Hematopoietic multipotent progenitor cell treated with erythropoietin and hydrocortisone succinate and interleukin-3 and kit ligand, for 6 days (in vitro differentiated cells): ENCODE data around the gene LRRC38.
A peak's percentile ranks its signal among the peaks of the same experiment; 100 is the strongest.

Experiments used
- DNase-seq: peaks from one replicate; pipeline ENCODE4 v3.0.0-alpha.2; 2015

The LRRC38 gene

DNA sequence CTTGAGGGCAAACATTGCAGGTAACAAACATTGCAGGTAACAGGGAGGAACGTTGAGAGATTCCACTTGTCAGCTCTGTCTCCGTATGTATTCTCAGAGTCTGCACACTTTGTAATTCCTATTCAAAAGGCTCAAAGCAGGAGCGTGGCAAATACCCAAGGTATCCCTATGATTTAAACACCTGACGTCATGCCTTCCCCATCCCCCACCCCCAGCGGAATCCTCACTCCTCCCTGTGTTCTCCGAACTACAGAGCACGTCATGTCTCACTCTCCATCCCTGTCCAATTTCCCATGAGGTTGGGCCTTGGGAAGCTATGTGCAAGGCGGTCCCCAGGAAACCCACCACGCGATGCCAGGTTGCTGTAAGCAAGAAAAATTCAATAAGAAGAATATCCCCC, 2.8 kb upstream of the LRRC38 start:
- no peak for DNase-seq

- DNase-seq, result no peak
These were observed 1.0 kb upstream of the LRRC38 start for GRCh38 chr1:13514821-13515220.

- no peak for DNase-seq
These were observed 524 bp downstream of the LRRC38 start for GRCh38 chr1:13513063-13513894.

DNA sequence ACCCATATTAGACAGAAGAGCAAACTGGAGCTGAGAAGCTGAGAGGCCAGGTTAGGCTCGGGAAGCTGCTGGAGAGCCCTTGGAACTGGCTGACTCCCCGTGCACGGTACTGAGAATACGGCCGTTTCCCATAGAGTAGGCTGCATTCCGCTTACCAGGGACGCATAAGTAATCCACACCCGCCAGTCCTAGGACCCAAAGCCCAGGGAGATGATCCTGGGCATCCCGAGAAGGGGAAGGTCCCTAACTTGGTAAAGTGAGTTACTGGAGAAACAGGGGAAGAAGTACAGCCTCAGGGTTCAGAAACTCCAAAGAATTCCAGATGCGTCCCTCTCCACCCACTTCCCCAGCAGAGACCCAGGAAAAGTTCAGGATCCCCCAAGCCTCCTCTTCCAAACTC, 1.3 kb downstream of the LRRC38 start:
- no peak for DNase-seq

GRCh38 chr1:13510499-13510898, 3.3 kb downstream of the LRRC38 start:
- no peak for DNase-seq

DNA sequence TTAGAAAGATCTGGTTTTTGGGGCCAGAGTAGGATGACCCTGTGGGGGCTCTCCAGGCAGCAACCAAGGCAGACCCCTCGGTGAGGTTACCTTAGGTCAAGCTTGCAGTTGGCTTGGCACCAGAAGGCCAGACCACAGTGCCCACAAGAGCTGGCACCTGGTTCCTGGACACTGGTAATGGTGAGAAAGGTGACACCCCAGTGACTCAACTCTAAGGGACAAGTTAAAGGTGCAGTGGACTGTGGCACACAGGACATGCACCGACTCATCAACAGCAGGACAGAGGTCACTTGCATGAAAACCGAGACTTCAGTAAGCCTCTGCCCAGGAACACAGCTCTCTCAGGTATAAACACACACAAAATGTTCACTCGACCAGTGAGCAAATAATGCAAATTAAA, 6.7 kb downstream of the LRRC38 start:
- DNase-seq, result no peak

GRCh38 chr1:13505020-13505419, 8.8 kb downstream of the LRRC38 start:
- no peak for DNase-seq

DNA sequence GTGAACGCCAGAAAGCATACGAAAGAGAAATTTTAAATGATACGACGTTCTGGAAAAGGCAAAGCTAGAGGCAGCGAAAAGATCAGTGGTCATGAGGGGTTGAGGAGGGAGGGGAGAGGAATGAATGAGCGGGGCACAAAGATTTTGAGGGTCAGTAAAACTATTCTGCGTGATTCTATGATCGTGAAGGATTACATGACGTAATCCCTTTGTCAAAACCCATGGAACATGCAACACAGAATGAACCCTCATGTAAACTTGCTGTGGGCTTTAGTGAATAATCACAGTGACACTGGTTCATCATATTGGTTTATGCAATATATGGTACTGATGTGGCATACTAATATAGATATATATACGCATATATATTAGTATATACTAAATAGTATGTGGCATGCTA, 13.0 kb downstream of the LRRC38 start:
- DNase-seq, result no peak

- no peak for DNase-seq
These were observed 14.4 kb downstream of the LRRC38 start for GRCh38 chr1:13499422-13499821.

- no peak for DNase-seq
These were observed 15.2 kb downstream of the LRRC38 start for GRCh38 chr1:13498553-13498952.

- no peak for DNase-seq
These were observed 18.6 kb downstream of the LRRC38 start for GRCh38 chr1:13495186-13495585.

DNA sequence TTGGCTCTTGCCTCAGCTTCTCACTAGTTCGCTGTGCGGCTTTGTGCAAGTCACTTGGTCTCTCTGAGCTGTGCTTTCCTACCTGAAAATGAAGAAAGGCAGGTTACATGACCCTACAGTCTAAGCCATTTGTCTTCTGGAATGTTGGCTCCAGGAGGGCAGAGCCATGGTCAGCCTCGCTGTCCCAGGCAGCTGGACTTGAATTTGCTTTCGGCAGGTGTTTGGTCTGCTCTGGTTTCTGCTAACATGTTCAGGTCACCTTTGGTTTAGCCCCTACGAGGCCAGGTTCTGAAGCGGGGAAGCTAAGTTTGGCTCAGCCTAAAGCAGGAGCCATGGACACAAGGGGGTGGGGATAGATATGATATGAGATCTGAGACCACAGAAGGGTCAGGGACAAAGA, 19.1 kb downstream of the LRRC38 start:
- no peak for DNase-seq

- no peak for DNase-seq
These were observed 19.8 kb downstream of the LRRC38 start for GRCh38 chr1:13494025-13494424.

- no peak for DNase-seq
These were observed 21.1 kb downstream of the LRRC38 start for GRCh38 chr1:13492711-13493110.

GRCh38 chr1:13487957-13488356, 25.8 kb downstream of the LRRC38 start:
- DNase-seq, result no peak

DNA sequence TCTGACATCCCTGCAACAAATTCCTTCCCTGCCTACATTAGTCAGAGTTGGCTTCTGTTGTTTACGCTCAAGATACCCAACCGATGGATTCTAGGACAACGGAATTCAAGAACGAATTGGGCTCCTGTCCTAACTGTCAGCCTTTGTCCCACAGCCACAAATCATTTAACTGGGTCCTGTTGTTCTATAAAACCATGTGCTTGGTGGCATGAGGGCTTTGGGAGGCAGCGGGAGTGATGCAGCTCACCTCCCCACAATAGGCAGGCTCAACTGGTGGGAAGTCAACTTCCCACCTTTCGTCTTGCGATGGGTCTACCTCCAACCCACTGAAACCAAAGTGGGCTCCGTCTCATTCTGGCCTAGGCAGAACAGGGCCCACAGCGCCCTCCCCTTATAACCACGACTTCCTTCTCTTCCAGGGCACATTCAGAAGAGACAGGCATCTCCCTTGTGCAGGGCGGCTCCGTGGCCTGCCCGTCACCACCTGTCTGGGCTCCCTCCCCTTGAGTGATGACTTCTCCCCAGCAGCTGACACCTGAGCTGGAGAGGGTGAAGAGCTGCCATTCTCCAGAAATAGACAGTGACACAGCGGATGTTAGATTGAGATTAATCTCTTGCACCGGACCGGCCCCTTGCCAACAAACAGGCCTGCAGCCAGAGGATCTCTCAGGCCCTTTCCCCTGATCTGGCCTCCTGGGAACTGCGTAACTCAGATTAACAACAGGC, 26.5 kb downstream of the LRRC38 start:
- DNase-seq, result peak; percentile 10

DNA sequence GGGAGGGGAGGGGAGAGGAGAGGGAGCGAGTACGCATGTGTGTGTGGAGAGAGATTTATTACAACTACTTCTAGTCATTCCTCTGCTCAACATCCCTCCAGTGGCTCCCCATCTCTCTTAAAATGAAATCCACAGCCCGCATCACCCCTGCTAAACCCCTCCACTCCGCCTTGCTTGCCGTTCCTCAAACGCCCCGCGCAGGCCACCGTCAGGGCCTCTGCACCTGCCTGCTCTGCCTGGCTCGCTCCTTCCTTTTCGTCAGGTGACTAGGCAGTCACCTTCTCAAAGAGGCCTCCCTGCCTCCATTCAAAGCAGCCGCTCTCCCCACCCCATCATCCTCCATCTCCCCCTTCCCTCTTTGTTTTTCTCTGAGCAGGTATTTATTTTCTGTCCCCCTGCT, 29.9 kb downstream of the LRRC38 start:
- no peak for DNase-seq

- no peak for DNase-seq
These were observed 31.2 kb downstream of the LRRC38 start for GRCh38 chr1:13482600-13482999.

DNA sequence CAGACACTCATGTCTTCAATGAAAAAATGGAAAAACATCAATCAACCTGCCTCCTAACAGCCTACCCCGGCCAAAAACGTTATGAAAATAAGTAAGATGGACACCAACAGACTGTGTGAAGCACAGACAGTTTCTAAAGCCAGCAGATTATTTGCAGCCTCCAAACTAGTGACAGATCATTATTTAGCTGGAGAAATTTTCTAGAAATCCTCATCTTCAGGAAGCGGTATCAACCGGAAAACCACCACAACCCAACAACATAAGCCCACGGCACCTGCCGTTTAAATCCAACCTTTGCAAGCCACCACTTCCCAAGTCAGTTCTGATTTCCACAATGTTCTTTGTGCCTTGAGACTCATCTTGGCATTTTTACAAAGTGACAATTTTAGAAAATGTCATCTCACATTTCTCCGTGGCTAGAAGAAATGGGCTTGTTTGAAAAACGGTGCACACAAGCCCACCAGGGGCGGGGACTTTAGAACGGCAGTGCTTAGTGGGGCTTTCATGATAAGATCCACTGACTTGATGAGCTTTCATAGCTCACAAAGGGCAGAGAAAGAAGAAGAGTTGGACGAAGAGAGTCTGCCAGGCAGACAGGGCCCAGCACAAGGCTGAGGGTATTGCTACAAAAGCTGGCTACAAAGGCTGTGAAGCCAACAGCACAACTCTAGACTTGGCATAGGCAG, 34.5 kb downstream of the LRRC38 start:
- DNase-seq, result no peak

DNA sequence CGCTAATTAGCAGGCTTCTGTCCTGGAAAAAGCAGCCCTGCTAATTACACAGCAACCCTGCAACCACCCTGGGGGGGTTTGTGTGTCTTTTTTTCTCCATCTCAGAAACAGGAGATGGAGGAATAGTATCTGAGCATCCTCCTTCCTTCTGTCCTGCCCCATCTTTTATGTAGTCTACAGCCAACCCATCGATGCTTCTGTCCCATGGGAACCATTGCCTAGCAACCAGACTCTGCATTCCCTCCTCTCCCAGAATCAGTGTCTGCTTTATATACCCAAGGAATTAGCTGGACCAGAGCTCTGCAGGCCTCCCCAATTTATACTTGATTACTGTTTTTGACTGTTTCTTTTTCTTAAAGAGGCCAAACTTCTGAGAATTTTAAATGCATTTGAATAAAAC, 35.1 kb downstream of the LRRC38 start:
- no peak for DNase-seq

GRCh38 chr1:13469343-13469742, 44.5 kb downstream of the LRRC38 start:
- peak; percentile 32 for DNase-seq

DNA sequence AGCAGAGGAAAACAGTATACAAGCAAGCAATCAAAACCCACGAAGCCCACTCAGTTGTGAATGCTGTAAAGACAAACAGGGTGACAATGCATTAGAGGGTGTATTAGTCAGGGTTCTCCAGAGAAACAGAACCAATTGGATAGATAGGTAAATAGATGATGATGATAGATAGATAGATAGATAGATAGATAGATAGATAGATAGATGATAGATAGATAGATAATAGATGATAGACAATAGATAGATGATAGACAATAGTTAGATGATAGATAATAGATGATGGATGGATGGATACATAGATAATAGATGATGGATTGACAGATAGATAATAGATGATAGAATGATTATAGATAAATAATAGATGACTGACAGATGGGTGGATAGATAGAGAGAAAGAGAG, 48.3 kb downstream of the LRRC38 start:
- DNase-seq, result no peak

DNA sequence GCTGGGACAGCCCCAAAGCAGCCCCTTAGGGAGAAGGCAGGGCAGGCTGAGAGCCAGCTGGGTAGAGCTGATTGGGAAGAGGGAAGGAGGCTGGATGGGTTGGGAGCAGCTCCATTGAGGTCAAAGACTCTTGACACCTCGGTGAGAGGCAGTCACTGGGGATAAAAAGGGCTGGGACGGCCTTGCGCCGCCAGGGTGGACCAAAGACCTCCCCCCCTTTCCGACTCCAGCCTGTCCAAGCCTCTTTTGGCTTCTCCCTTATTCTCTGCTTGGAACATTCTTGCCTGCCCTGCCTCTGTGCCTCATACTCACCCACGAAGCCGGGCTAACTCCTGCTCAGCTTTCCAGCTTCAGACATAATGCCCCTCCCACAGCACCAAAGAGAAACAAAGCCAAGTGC, 51.1 kb downstream of the LRRC38 start:
- no peak for DNase-seq

- DNase-seq, result no peak
These were observed 51.8 kb downstream of the LRRC38 start for GRCh38 chr1:13461977-13462376.
